Ovary (tissue), 9 donors: ENCODE data around the gene ARHGEF25. TPM values are rescaled to one million over a fixed set of nuclear protein-coding genes. Genes with fewer than 3 reads are reported as not detected.

Experiments used
- DNase-seq, 5 donors: peaks; one replicate each; pipeline ENCODE4 v3.0.0-alpha.2; 2019 to 2020
- H3K27ac ChIP-seq, 2 donors: fragments of 200-600 bp; one replicate each; pipeline versions ENCODE4 v1.5.1 to v1.8.0; 2019 to 2022
- H3K27me3 ChIP-seq: fragments of 200-600 bp; one replicate; pipeline ENCODE4 v1.8.0; 2022
- H3K36me3 ChIP-seq: fragments of 200-600 bp; sonication (generic); one replicate; pipeline ENCODE4 v1.5.1; 2019
- H3K4me1 ChIP-seq: one replicate; pipeline ENCODE4 v1.8.1; 2013; ENCODE audit warnings: mild to moderate bottlenecking, moderate library complexity; ENCODE audit not compliant: insufficient read depth
- H3K4me3 ChIP-seq: fragments of 200-600 bp; sonication (generic); one replicate; pipeline ENCODE4 v1.5.1; 2017
- H3K9me3 ChIP-seq, 2 donors: fragments of 200-600 bp in 1 of 2; sonication (generic) in 1 of 2; one replicate each; pipeline versions ENCODE4 v1.5.1 to v1.8.1; 2013 to 2019; ENCODE audit warnings: mild to moderate bottlenecking in 1 of 2, moderate library complexity in 1 of 2
- CTCF ChIP-seq, 3 donors: fragments of 450-650 bp in 2 of 3; fragments of 200-600 bp in 1 of 3; IDR thresholded peaks; one replicate each; pipeline versions ENCODE4 v1.5.1 to v1.8.0; 2016 to 2022; ENCODE audit warnings: antibody characterized with exemption in 3 of 3, mild to moderate bottlenecking in 1 of 3
- EP300 ChIP-seq: sonication (generic); formaldehyde crosslinking; IDR thresholded peaks from one replicate; pipeline ENCODE4 v1.6.1; 2017; ENCODE audit warnings: antibody characterized with exemption
- POLR2A ChIP-seq: fragments of 450-650 bp; IDR thresholded peaks from one replicate; pipeline ENCODE4 v1.6.1; 2017; ENCODE audit warnings: antibody characterized with exemption, mild to moderate bottlenecking, moderate library complexity
- WGBS, 3 donors: extraction: QIAGEN DNeasy Blood & Tissue Kit in 1 of 3; methylation state at CpG; one replicate each; pipeline versions ENCODE4 v1.1.5 to v1.1.7; 2013 to 2017; 5-methylcytosine and 5-hydroxymethylcytosine counted together
- intact Hi-C, 4 donors: fragments of 100-400 bp; cut with DNase I; formaldehyde crosslinking; loops; one replicate each; pipeline versions ENCODE4 v1.11.0 to v1.15.1; 2022 to 2023
- polyA plus RNA-seq, 2 donors: library from polyadenylated mRNA; stranded (reverse); fragments of 200-250 nt in 1 of 2; fragments of 350-450 nt in 1 of 2; fragmentation: Illumina TruSeq in 1 of 2; extraction: RNeasy Lipid Tissue Mini Kit (QIAGEN cat#74804) in 1 of 2; gene quantifications; one replicate each; pipeline ENCODE4 v1.2.3, GENCODE V29; 2013 to 2014
- total RNA-seq, 7 donors: library from RNA; depleted of rRNA in 2 of 7; stranded (reverse); fragments of >200 nt in 2 of 7; fragmentation: NEBNext Ultra II Directional in 3 of 7; extraction: Animal tissue kit (Norgen Biotek cat#: 25700) in 3 of 7; gene quantifications; one replicate each; pipeline versions ENCODE4 v1.1.0 to v1.2.4, GENCODE V29; 2016 to 2023
- donor health status: DM: no; HTN: no; CAD: no; lungs with moderate emphysema.
- donor health status: DM: no; HTN: no; CAD: no.
- donor health status: Bipolar disorder and iron deficiency.
- donor health status: DM: yes; HTN: yes; CAD: no.
- donor health status: DM: no; HTN: no; CAD: no.
- donor health status: DM: yes; HTN: yes; CAD: no.

The ARHGEF25 gene
- total and polyA plus RNA-seq, 9 donors = 22.1 to 48.8 (median 38.7) TPM

- 8 to 17% (median 15%) methylated on average over 41 to 67 of the region's 67 CpGs for WGBS, 3 donors
- intact Hi-C loops = loop anchor here in 2 of 4 donors (5.0 to 10.0 kb wide), 2 partner anchors 170 to 173 kb away; partner anchors contain the start of genes GLI1 (in 2 of the 2) and INHBE (in 2 of the 2)
- Histone ChIP-seq H3K36me3 (no peaks in the 10 kb centered on the region), H3K9me3 (no peaks in the 10 kb centered on the region), H3K27me3 (no peaks in the 10 kb centered on the region), H3K4me3 (no peak overlapping the region), H3K4me1 (peaks cover 4% of the 10 kb centered on the region), H3K27ac (no peak overlapping the region)
- TF ChIP-seq POLR2A (no peak), EP300 (no peak), CTCF (IDR thresholded peaks at IDR 0.05) (no peak)
- peak in 2 of 5 donors; percentile 20 to 23 for DNase-seq
Observed at GRCh38 chr12:57627501-57628279, 16.5 kb downstream of the ARHGEF25 start.

GRCh38 chr12:57628280-57629191 is 17.3 kb downstream of the ARHGEF25 start:
- 70 to 83% (median 74%) methylated on average over 29 of the region's 29 CpGs for WGBS, 3 donors

GRCh38 chr12:57629897-57630471 is 18.7 kb downstream of the ARHGEF25 start:
- H3K36me3 ChIP-seq = no peaks in the 10 kb centered on the region
- WGBS, 3 donors = 88 to 94% (median 91%) methylated on average over 5 of the region's 5 CpGs
- H3K4me3 ChIP-seq = no peak overlapping the region
- intact Hi-C loops = loop anchor here in 2 of 4 donors (5.0 to 10.0 kb wide), 2 partner anchors 173 to 175 kb away; partner anchors contain the start of genes GLI1 (in 2 of the 2) and INHBE (in 2 of the 2)
- peaks cover 8% of the 10 kb centered on the region for H3K4me1 ChIP-seq
- no peaks in the 10 kb centered on the region for H3K9me3 ChIP-seq
- DNase-seq = no peak
- H3K27ac ChIP-seq = no peak overlapping the region
- TF ChIP-seq CTCF (IDR thresholded peaks at IDR 0.05) (no peak), POLR2A (no peak), EP300 (no peak)
- no peaks in the 10 kb centered on the region for H3K27me3 ChIP-seq

More at GRCh38 chr12:57628280-57629191, 17.3 kb downstream of the ARHGEF25 start:
- H3K27me3 ChIP-seq = no peaks in the 10 kb centered on the region
- TF ChIP-seq EP300 (no peak), CTCF (IDR thresholded peaks at IDR 0.05) (no peak), POLR2A (no peak)
- H3K9me3 ChIP-seq = no peaks in the 10 kb centered on the region
- H3K36me3 ChIP-seq = no peaks in the 10 kb centered on the region
- no peak overlapping the region for H3K27ac ChIP-seq
- no peak for DNase-seq
- peaks cover 8% of the 10 kb centered on the region for H3K4me1 ChIP-seq
- no peak overlapping the region for H3K4me3 ChIP-seq
- intact Hi-C loops = loop anchor here in 2 of 4 donors (5.0 to 10.0 kb wide), 2 partner anchors 171 to 174 kb away; partner anchors contain the start of genes GLI1 (in 2 of the 2) and INHBE (in 2 of the 2)

- Histone ChIP-seq H3K9me3 (no peaks in the 10 kb centered on the region), H3K27ac (no peak overlapping the region), H3K4me3 (no peak overlapping the region), H3K36me3 (no peaks in the 10 kb centered on the region), H3K4me1 (peaks cover 8% of the 10 kb centered on the region), H3K27me3 (no peaks in the 10 kb centered on the region)
- intact Hi-C loops = no loop called here
- WGBS, 3 donors = 60 to 63% (median 63%) methylated on average over 6 of the region's 6 CpGs
- TF ChIP-seq EP300 (no peak), POLR2A (no peak), CTCF (IDR thresholded peaks at IDR 0.05) (no peak)
- no peak for DNase-seq
Observed at GRCh38 chr12:57630891-57631433, 19.7 kb downstream of the ARHGEF25 start.
